GM19452 (cell line): Measurements from ENCODE around the gene KRTAP10-7.
"Not testable (repeated sequence)": the region's sequence is repeated elsewhere in the genome, so short reads cannot be mapped to it uniquely, and the experiment has no call there.

ENCODE experiments used
- ATAC-seq: cut with Tn5 transposase; IDR thresholded peaks from one replicate; pipeline ENCODE4 v1.9.1; 2021; ENCODE audit not compliant: unreplicated experiment

KRTAP10-7 gene

GRCh38 chr21:44571844-44572782, 28.3 kb upstream of the KRTAP10-7 start:
- no peak for ATAC-seq

- ATAC-seq: no peak
Measured at GRCh38 chr21:44572959-44573583, 27.3 kb upstream of the KRTAP10-7 start.

GRCh38 chr21:44573630-44574456, 26.6 kb upstream of the KRTAP10-7 start, which contains the start of gene KRTAP10-4:
Gene KRTAP10-4 (plus strand): TSS chr21:44573729. CDS start chr21:44573759, 30 bp downstream.
- not testable (repeated sequence) for ATAC-seq

DNA sequence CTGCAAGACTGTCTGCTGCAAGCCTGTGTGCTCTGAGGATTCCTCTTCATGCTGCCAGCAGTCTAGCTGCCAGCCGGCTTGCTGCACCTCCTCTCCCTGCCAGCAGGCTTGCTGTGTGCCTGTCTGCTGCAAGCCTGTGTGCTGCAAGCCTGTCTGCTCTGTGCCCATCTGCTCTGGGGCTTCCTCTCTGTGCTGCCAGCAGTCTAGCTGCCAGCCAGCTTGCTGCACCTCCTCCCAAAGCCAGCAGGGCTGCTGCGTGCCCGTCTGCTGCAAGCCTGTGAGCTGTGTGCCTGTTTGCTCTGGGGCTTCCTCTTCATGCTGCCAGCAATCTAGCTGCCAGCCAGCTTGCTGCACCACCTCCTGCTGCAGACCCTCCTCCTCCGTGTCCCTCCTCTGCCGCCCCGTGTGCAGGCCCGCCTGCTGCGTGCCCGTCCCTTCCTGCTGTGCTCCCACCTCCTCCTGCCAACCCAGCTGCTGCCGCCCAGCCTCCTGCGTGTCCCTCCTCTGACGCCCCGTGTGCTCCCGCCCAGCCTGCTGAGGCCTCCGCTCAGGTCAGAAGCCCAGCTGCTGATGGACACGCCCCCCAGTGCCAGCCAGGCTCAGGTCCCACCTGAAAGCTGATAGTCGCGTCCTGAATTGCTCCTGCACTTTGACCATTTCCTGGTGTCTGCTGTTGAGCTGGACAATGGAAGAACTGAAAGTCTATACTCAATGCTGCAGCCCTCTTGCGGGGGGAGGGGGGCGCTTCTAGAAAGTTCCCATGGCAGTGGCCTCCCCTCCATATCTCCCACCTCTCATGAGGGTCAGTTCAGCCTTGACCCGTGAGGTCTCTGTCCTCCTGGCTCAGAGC, 25.7 kb upstream of the KRTAP10-7 start:
- no peak for ATAC-seq

DNA sequence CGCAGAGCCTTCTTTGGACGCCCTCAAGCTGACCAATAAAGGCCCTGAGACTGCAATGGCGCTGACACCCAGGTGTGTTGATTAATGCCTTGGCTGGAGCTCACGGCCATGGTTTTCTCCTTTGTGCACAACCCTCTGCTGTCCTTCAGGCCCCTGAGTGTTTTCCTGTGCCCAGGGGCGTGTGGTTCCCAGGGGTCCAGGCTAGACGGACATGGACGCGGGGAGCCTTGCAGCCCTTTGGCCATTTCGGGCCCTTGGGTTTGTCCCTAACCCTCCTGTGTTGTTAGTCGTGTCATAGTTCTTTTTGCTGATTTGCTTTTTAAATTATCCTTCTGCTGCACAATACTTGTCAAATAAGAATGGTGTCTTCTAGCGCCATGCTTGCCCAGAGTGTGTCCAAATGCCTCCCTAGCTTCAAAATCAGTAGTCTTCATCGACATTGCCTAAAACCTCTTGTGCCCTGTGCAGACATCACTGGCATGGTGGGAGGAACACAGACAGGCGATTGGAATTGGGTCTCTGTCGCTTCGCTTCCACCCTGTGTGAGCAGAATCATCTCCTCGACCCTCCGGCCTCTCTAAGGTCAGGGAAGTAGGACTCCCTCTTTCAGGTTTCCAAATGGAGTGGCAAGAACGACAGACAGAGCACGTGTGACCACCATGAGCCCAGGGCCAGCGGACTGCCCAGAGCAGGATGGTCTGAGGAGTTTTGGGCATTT, 24.9 kb upstream of the KRTAP10-7 start:
- no peak for ATAC-seq

DNA sequence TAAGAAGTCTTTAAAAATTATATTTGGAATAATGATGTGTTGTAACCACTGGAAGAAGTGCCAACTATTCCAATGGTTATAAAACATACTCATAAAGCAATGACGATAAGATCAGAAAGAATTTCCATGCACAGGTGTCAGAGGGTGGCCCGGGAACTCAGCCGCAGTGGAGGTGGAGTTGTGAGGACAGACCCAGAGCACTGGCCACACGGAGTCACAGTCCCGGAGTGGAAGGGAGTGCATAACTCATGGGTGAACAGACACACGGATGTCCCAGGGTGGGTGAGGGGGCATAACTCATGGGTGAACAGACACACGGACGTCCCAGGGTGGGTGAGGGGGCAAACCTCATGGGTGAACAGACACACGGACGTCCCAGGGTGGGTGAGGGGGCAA, 24.4 kb upstream of the KRTAP10-7 start:
- ATAC-seq: no peak

DNA sequence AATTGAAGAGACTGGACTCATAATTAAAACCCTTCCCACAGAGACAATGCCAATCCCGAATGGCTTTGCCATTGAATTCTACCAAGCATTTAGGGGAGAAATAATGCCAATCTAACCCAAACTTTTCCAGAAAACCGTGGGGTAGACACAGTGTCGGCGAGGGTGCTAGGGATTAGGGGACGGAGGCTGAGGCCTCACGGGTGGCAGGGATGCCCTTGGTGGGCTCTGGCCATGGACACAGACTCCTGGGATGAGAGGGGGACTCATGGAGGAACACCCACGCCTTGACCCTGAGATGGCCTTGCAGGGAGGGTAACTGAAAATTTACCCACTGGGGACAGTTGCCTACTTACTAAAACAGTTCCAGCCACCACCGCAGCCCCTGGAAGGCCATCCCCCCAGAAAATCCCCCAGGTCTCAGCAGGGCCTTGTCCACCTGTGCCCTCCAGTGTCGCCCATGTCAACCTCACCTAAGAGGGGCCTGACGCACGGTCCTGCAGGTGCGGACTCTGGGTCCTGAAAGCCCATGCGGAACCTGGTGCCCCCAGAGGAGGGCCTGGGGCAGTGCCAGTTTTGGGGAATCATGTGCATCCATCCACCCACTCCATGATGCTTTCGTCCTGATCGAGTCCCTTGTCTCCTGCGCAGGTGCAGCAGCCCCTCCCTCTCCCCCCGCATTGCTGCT, 21.9 kb upstream of the KRTAP10-7 start:
- no peak for ATAC-seq

DNA sequence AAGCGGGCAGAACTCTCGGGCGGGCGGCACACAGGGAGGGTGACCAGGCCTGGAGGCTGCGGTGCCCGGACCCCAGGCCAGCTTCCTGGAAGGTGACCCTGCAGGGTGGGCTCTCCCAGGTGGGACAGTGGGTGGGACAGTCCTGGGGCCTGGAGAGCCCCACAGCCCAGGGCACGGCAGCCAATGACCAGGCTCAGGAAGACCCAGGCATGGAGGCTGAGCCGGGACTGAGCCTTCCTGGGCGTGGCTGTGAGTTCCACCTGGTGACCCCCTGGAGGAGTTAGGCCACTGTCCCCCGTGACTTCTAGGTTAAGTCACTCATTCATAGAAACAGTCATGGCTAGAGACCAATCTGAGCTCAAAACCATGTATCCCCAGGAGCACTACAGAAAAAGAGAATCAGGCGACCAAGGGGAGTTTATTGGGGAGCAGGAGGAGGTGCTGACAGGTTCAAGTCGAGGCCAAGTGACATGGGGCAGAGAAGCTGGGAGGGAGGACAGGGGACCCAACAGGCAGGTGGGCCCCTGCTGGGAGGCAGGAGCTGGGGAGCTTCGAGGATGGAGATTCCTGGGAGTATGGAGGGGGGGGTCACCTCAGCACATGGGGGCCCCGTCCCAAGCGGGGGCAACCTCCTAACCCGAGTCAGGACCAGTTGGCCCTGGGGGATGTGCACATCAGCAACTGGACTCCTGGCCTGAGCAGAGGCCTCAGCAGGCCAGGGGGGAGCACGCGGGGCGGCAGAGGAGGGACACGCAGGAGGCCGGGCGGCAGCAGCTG, 21.2 kb upstream of the KRTAP10-7 start:
- no peak for ATAC-seq

GRCh38 chr21:44579833-44580144, 20.6 kb upstream of the KRTAP10-7 start:
- ATAC-seq: no peak

DNA sequence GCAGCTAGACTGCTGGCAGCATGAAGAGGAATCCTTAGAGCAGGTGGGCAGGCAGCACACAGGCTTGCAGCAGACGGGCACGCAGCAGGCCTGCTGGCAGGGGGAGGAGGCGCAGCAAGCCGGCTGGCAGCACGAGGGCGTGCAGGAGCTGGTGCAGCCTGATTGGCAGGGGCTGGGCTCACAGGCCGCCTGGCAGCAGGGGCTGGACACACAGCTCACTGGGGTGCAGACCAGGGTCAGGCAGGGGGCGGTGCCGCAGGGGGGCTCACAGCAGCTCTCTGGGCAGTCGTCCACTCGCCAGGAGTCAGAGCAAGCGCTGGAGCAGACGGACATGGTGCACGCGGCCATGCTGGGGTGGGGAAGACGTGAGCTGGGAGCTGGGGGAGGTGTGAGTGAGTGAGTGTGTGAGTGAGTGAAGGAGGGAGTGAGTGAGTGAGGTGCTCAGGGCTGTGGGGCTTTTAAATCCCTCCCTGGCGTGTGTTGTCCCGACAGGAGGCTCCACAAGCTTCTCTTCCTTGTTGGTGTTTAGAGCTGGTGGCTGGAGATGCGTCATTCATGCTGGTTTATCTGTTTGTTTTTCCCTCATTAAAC, 20.1 kb upstream of the KRTAP10-7 start, which contains the start of gene KRTAP10-5:
Gene KRTAP10-5, minus strand, starts transcription at position 374 of the 591 bp plus-strand sequence. Its CDS starts 26 bp downstream, at position 348.
- ATAC-seq: not testable (repeated sequence)

DNA sequence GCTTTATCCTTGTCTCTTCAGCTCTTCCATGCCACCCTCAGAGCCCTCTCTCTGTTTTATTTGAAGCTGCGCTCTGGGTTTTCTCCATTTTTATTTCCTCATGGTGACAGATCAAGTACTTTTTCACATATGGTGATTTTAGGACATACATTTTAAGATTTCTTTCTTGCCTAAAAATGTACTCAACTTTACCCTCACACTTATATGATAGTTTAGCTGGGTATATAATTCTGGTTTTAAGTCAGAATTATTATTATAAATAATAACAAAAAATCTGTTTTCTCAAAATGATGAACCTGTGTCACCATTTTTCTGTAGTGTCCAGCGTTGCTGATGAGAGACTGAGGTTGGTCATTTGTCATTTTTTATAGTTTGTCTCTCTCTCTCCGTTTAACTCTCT, 19.2 kb upstream of the KRTAP10-7 start:
- ATAC-seq: no peak

DNA sequence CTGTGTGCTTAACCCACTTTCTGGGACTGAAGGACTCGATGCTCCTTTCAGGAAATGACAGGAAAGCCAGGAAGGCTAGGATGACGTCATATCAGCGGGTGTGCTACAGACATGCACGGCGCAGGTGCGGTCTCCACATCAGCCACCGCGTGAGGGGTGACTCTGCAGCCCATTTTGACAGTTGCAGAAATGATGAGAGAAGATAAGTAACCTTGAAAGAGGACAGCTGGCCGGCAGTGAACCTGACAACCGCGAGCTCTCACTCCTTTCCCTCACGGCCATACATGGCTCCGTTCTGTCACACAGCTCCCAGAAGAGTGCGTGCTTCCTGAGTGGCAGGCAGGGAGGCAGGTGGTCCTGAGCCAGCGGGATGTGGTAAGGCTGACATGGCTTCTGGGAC, 18.3 kb upstream of the KRTAP10-7 start:
- no peak for ATAC-seq

GRCh38 chr21:44583089-44583799, 17.2 kb upstream of the KRTAP10-7 start:
- no peak for ATAC-seq

- ATAC-seq: no peak
Measured at GRCh38 chr21:44583800-44584147, 16.6 kb upstream of the KRTAP10-7 start.

DNA sequence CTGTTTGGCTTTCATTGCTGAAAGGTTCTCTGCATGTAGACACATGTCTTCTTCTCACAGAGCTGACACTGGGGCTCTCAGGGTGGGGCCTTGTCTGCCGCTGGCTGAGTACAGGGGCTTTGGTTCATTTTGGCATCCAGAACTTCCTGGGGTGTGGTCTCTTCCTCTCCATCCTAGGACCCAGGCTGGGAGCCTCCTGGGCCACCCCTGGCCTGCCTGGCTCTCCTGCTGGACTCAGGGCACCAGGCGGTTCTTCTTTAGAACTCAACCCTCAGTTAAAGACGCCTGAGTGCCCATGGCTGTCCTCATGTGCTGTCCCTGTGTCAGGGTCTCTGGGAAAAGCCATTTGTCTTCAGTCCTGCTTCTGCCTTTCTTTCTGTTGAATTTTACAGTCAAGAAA, 14.5 kb upstream of the KRTAP10-7 start:
- ATAC-seq: no peak

GRCh38 chr21:44589094-44589493, 11.3 kb upstream of the KRTAP10-7 start:
- ATAC-seq: no peak

- ATAC-seq: no peak
Measured at GRCh38 chr21:44589586-44590305, 10.7 kb upstream of the KRTAP10-7 start.
